ENCODE measurements around the gene FIGN.

DNA sequence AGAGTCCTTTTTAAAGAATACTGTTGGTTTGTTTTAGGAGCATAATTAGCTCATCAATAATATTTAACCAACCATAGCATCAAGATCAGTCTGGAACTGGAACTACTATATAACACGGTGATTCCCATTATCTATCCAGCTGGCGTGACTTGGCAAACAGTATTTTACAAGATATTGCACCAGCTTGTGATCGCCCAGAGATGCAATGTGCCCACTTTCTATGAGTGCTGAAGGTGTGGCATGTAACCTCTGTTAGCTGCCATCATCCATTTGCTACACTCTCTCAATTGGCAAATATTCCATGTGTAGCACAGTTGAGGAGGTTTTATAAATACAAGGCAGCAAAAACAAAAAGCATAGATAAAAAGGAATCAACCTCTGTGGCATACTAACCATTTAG is 64.9 kb downstream of the FIGN start:
- TF ChIP-seq, protein P1, sequence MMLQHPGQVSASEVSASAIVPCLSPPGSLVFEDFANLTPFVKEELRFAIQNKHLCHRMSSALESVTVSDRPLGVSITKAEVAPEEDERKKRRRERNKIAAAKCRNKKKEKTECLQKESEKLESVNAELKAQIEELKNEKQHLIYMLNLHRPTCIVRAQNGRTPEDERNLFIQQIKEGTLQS (CRISPR knock-in tag; IDR thresholded peaks at IDR 0.05): no peak
- TF ChIP-seq ZSCAN21 (CRISPR knock-in tag; IDR thresholded peaks at IDR 0.05; ENCODE audit: borderline replicate concordance) (no peak), HMG20A (CRISPR knock-in tag; IDR thresholded peaks at IDR 0.05; ENCODE audit: borderline replicate concordance) (no peak)

Data from HepG2 (cell line).